Spinal cord (tissue), 10 donors: ENCODE data around the gene TBXAS1. TPM values are rescaled to one million over a fixed set of nuclear protein-coding genes. Genes with fewer than 3 reads are reported as not detected.

Experiments used
- DNase-seq, 6 donors: peaks; one replicate each; pipeline versions ENCODE4 v3.0.0 to v3.0.0-alpha.2; 2013 to 2015; ENCODE audit warnings: low spot score in 6 of 6, low read depth in 4 of 6
- H3K27ac ChIP-seq: one replicate; pipeline ENCODE4 v1.5.1; 2013; ENCODE audit warnings: low read depth, low read length, control low read depth
- H3K27me3 ChIP-seq: one replicate; pipeline ENCODE4 v1.6.1; 2013; ENCODE audit warnings: low read length; ENCODE audit not compliant: control insufficient read depth, insufficient read depth
- H3K36me3 ChIP-seq: one replicate; pipeline ENCODE4 v1.6.1; 2013; ENCODE audit warnings: low read length; ENCODE audit not compliant: control insufficient read depth, insufficient read depth
- H3K4me1 ChIP-seq: one replicate; pipeline ENCODE4 v1.6.1; 2013; ENCODE audit warnings: low read length; ENCODE audit not compliant: control insufficient read depth, insufficient read depth
- H3K4me3 ChIP-seq: one replicate; pipeline ENCODE4 v1.5.1; 2013; ENCODE audit warnings: low read depth, low read length, control low read depth
- H3K9me3 ChIP-seq: one replicate; pipeline ENCODE4 v1.6.1; 2013; ENCODE audit warnings: low read length; ENCODE audit not compliant: control insufficient read depth, insufficient read depth
- WGBS: methylation state at CpG from one replicate; pipeline ENCODE4 v1.1.5; 2013; ENCODE audit warnings: missing lambda C conversion rate; ENCODE audit not compliant: insufficient coverage; 5-methylcytosine and 5-hydroxymethylcytosine counted together
- polyA plus RNA-seq, 2 donors: library from polyadenylated mRNA; unstranded; fragments of 120-200 nt; gene quantifications; one replicate each; pipeline ENCODE4 v1.2.1, GENCODE V29; 2013; ENCODE audit not compliant: insufficient read length in 2 of 2
- total RNA-seq, 2 donors: library from RNA; depleted of rRNA in 1 of 2; stranded (reverse); fragments of 120-200 nt in 1 of 2; fragments of >200 nt in 1 of 2; gene quantifications; one replicate each; pipeline versions ENCODE4 v1.2.3 to v1.2.4, GENCODE V29; 2013 to 2014
- donor health status: healthy.

Gene TBXAS1
- total and polyA plus RNA-seq, 4 donors = 8.1 to 11.9 (median 10.3) TPM

DNA sequence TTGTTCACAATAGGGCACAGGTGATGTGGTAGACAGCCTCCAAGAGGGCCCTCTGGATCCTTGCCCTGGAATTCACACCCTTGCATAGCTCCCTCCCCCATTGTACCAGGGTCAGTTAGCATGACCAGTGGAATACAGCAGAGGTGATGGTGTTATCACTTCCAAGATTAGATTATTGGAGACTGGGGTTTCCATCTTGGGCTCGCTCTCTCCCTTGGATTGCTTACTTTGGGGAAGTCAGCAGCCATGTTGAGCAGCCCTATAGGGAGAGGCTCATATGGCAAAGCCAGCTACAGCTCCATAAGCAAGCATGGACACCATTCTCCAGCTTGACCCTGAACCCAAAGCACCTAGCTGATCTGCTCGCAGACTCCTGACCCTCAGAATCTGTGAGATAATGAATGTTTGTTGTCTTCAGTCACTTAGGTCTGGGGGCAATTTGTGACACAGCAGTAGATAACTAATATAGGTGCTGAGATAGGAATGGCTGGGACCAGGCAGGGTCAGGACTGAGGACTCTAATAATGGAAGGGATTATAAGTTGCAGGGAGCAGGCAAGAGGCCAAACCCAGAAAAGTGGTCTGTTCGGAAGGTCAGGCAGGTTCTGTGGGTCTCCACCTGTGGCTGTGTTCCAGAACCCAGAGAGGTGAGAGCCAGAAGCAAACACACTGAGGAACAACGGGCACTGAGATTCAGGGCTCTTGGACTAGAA is 22.9 kb downstream of the TBXAS1 start:
- DNase-seq = no peak
- no peaks in the 10 kb centered on the region for H3K27me3 ChIP-seq
- H3K9me3 ChIP-seq = no peaks in the 10 kb centered on the region
- 87% methylated on average over 4 of the region's 4 CpGs for WGBS
- no peaks in the 10 kb centered on the region for H3K36me3 ChIP-seq
- H3K27ac ChIP-seq = no peak overlapping the region
- H3K4me1 ChIP-seq = no peaks in the 10 kb centered on the region
- no peak overlapping the region for H3K4me3 ChIP-seq

GRCh38 chr7:139852482-139852845 is 23.4 kb downstream of the TBXAS1 start:
- no peaks in the 10 kb centered on the region for H3K27me3 ChIP-seq
- H3K27ac ChIP-seq = no peak overlapping the region
- no CpG with 5 or more reads among the region's 1 CpG for WGBS
- H3K4me3 ChIP-seq = no peak overlapping the region
- H3K36me3 ChIP-seq = no peaks in the 10 kb centered on the region
- H3K9me3 ChIP-seq = no peaks in the 10 kb centered on the region
- no peaks in the 10 kb centered on the region for H3K4me1 ChIP-seq
- DNase-seq = no peak

- H3K36me3 ChIP-seq = no peaks in the 10 kb centered on the region
- no peaks in the 10 kb centered on the region for H3K9me3 ChIP-seq
- 89% methylated on average over 3 of the region's 5 CpGs for WGBS
- H3K4me1 ChIP-seq = no peaks in the 10 kb centered on the region
- no peaks in the 10 kb centered on the region for H3K27me3 ChIP-seq
- DNase-seq = no peak
- no peak overlapping the region for H3K4me3 ChIP-seq
- no peak overlapping the region for H3K27ac ChIP-seq
These were observed 24.6 kb downstream of the TBXAS1 start for GRCh38 chr7:139853506-139854123.

DNA sequence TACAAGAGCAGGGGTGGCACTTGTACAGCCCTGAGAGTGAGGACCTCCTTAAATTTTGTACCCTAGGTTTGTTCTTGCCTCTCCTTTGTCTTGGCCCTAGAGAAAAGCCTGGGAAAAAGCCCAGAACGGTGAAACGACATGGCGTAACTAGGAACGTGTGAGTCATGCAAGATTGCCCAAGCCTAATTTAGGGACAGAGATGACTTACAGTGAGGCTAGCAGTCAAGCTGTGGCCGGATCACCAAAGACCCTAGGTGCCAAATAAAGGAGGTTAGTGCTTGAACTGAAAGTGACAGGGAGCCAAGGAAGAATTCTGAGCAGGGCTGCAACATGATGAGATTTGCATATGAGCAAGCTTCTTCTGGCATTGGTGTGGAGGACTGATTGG is 25.1 kb downstream of the TBXAS1 start:
- Histone ChIP-seq H3K27me3 (no peaks in the 10 kb centered on the region), H3K4me3 (no peak overlapping the region), H3K9me3 (no peaks in the 10 kb centered on the region), H3K36me3 (no peaks in the 10 kb centered on the region), H3K27ac (no peak overlapping the region), H3K4me1 (no peaks in the 10 kb centered on the region)
- no peak for DNase-seq
- WGBS = 76% methylated on average over 5 of the region's 5 CpGs

GRCh38 chr7:139854803-139855497 is 25.9 kb downstream of the TBXAS1 start:
- Histone ChIP-seq H3K27me3 (no peaks in the 10 kb centered on the region), H3K9me3 (no peaks in the 10 kb centered on the region), H3K4me3 (no peak overlapping the region), H3K4me1 (no peaks in the 10 kb centered on the region), H3K36me3 (no peaks in the 10 kb centered on the region), H3K27ac (no peak overlapping the region)
- DNase-seq = no peak
- WGBS = 100% methylated on average over 1 of the region's 4 CpGs

DNA sequence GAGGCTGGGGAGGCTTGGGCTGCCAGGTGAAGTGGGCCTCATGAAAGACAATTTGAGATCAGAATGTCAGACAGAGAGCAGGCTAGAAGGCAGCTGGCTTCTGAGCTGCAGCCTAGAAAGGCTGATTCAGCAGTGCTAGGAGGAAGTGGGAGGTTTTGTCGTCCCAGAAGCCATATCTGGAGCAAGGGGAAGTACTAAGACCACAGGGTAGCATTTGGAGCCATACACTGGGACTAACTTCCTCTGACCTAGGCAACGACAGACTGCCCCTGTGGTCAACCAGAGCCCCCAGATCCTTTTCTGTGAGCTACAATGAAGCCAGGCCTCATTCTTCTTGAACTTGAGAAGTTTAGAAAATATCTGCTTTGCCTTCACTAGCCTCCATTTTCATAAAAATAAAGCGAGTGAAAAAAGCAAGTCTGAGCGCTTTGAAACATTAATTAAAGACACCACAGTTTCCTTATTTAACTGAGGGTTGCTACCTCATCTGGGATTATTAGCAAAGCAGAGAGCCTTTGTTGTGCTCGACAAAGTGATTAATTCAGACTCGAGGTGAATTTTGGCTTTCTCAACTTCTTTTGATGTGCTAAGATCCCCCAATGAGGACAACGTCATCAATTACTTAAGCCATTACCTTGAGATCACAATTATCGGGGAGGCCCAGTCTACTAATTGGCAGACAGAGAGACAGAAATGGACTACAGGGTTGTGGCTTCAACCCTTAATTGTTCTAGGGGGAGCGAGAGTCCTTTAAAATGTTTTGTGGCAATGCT is 26.6 kb downstream of the TBXAS1 start:
- H3K27me3 ChIP-seq = no peaks in the 10 kb centered on the region
- 63% methylated on average over 4 of the region's 9 CpGs for WGBS
- no peaks in the 10 kb centered on the region for H3K36me3 ChIP-seq
- DNase-seq = no peak
- H3K27ac ChIP-seq = no peak overlapping the region
- H3K9me3 ChIP-seq = no peaks in the 10 kb centered on the region
- no peaks in the 10 kb centered on the region for H3K4me1 ChIP-seq
- H3K4me3 ChIP-seq = no peak overlapping the region

DNA sequence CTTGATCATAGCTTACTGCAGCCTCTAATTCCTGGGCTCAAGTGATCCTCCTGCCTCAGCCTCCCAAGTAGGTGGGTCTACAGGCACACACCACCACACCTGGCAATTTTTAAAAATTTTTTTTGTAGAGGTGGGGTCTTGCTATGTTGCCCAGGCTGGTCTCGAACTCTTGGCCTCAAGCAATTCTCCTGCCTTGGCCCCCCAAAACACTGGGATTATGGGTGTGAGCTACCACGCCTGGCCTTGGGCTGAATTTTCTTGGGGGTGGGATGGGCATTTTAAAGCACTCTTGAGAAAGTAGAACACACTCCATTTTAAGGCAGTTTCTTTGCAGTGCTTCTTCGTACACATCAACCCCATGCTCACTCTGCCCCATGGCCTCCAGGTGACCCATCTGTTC is 28.7 kb downstream of the TBXAS1 start:
- Histone ChIP-seq H3K27ac (no peak overlapping the region), H3K27me3 (no peaks in the 10 kb centered on the region), H3K9me3 (no peaks in the 10 kb centered on the region), H3K36me3 (no peaks in the 10 kb centered on the region), H3K4me3 (no peak overlapping the region), H3K4me1 (no peaks in the 10 kb centered on the region)
- no peak for DNase-seq
- WGBS = 100% methylated on average over 1 of the region's 3 CpGs

DNA sequence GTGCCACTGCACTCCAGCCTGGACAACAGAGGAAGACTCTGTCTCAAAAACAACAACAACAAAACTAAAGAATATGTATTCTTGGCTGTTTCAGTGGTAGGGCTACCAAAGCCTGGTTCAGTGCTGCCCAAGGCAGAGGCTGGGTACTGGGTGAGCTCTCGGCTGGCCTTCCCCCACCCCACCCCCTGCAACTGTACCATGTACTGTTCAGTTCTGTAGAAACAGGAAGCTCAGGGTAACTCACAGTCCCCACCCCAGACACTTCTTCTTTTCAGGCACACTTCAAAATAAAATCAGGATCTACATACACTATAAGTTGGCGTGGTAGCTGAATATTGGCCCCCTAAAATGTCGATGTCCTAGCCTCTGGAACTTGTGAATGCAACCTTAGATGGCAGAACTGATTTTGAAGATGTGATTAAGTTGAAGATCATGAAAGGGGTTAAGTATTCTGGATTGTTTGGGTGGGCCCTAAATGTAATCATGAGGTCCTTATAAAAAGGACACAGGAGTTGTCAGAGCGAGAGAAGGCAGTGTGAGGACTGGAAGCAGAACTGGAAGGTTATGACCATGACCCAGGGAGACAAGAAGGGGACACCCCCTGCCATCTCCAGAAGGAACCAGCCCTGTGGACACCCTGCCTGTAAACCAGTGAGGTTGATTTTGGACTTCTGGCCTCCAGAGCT is 31.2 kb downstream of the TBXAS1 start:
- no peak for DNase-seq
- Histone ChIP-seq H3K36me3 (no peaks in the 10 kb centered on the region), H3K27me3 (no peaks in the 10 kb centered on the region), H3K27ac (no peak overlapping the region), H3K4me3 (no peak overlapping the region), H3K9me3 (no peaks in the 10 kb centered on the region), H3K4me1 (no peaks in the 10 kb centered on the region)
- 81% methylated on average over 3 of the region's 4 CpGs for WGBS

DNA sequence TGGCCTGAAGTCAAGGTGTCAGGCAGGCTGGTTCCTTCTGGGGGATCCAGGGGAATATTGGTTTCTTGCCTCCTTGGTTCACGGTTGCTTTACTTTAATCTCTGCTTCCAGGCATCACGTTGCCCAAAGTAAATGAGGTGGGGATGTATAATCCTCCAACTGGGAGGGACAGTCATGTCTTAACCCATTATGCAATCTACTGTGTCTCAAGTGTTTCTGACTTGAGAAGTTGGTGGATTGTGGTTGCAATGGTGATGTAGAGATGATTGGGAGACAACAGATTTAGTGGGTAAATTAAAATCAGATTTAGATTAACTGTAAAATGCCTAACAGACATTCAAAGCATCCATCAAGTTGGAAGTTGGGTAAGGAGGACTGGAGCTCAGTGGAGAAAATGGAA is 32.7 kb downstream of the TBXAS1 start:
- WGBS = no CpG with 5 or more reads among the region's 2 CpGs
- Histone ChIP-seq H3K27ac (no peak overlapping the region), H3K27me3 (no peaks in the 10 kb centered on the region), H3K4me3 (no peak overlapping the region), H3K4me1 (no peaks in the 10 kb centered on the region), H3K36me3 (no peaks in the 10 kb centered on the region), H3K9me3 (no peaks in the 10 kb centered on the region)
- DNase-seq = no peak
